ENCODE data around the gene FSD1L.
"Not testable (repeated sequence)": the region's sequence is repeated elsewhere in the genome, so short reads cannot be mapped to it uniquely, and the experiment has no call there.

Gene FSD1L

DNA sequence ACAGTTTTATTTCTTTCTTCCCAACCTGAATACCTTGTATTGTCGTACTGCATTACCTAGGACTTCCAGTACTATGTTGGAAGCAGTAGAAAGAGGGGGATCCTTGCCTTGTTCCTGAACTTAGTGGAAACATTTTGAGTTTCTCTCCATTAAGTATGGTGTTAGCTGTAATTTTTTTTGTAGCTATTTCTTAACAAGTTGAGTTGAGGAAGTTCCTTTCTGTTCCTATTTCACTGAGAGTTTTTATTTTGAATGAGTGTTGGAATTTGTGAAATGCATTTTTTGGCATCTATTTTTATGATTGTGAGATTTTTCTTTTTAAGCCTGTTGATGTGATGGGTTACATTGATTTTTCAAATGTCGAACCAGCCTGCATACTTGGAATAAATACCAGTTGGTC is 49.0 kb downstream of the FSD1L start:
- DNase-seq = no peak

- DNase-seq = no peak
These were observed 49.9 kb downstream of the FSD1L start for GRCh38 chr9:105497704-105498103.

GRCh38 chr9:105500108-105500766 is 52.4 kb downstream of the FSD1L start:
- no peak for DNase-seq

GRCh38 chr9:105501414-105501813 is 53.6 kb downstream of the FSD1L start:
- no peak for DNase-seq

DNA sequence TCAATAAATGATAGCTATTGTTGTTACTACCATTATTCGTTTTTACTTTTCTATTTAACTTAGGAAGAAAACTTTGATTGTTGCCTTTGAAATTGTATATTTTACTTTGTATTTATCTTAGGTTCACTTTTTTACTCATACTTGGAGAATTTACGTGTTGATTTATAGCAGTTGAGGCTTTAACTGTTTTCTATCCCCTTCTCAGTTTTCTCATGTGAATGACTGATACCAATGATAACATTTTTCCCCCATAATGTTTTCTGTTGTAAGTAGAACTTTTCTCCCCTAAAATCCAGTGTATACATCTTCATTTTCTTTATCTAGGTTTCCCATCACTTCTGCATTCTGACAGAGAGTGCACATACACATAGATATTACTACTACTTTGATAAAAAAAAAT is 54.4 kb downstream of the FSD1L start:
- no peak for DNase-seq

- no peak for DNase-seq
These were observed 56.0 kb downstream of the FSD1L start for GRCh38 chr9:105503881-105504280.

DNA sequence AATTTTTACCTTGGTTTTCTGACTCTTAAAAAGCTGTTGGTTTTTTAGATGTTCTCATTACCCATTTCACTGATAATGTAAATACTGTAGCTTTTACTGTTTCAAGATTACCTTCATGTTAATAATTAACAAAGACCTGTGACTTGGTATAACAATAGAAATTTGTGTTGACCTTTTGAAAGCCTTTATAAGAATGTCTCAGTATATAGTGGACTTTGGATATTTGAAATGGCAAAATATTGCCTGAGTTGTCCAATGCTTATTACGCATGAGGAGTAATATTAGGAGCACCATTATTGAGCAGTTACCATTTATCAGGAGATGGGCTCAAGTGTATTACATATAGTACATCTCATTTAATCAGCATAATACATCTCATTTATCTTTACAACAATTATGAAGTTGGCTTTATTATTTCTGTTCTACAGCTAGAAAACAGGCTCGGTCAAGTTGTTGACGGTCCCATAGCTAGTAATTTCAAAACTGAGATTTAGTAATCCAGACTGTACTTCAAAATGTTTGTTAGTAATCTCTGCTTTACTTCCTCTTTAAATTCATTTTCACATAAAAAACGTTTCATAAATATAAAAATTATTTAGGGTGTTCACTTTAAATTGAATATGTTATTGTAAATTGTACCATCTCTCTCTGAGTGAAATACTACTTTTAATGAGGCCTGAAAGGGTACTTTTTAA is 59.4 kb downstream of the FSD1L start:
- no peak for DNase-seq

- no peak for DNase-seq
These were observed 60.7 kb downstream of the FSD1L start for GRCh38 chr9:105508530-105508929.

- DNase-seq = no peak
These were observed 62.2 kb downstream of the FSD1L start for GRCh38 chr9:105510024-105510423.

DNA sequence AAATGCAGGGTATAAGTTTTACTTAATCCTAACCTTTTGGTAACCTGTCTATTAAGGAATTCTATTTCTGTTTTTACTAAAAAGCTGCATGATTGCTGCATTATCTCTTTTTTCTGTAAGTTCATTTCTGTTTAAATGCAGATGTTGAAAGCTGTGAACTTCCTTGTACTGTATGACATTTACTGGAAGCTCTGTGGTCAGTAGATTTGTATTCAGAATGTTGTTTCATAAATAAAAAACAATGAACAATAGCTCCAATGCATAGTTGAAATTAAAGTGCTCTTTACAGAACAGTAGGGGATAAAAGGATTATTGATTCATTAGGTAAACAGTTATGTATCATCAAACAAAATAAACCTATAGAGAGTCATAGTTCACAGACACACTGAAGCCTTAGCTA is 63.6 kb downstream of the FSD1L start:
- no peak for DNase-seq

DNA sequence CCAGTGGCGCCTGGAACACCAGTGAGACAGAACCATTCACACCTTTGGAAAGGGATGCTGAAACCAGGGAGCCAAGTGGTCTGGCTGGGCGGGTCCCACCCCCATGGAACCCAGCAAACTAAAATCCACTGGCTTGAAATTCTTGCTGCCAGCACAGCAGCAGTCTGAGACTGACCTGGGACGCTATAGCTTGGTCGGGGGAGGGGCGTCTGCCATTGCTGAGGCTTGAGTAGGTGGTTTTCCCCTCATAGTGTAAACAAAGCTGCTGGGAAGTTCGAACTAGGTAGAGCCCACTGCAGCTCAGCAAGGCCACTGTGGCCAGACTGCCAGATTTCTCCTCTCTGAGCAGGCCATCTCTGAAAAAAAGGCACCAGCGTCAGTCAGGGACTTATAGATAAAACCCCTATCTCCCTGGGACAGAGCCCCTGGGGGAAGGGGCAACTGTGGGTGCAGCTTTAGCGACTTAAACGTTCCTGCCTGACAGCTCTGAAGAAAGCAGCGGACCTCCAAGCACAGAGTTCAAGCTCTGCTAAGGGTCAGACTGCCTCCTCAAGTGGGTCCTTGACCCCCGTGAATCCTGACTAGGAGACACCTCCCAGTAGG is 68.1 kb downstream of the FSD1L start:
- no peak for DNase-seq

- peak; percentile 17 for DNase-seq
These were observed 72.0 kb downstream of the FSD1L start for GRCh38 chr9:105519710-105520369.

- not testable (repeated sequence) for DNase-seq
These were observed 73.2 kb downstream of the FSD1L start for GRCh38 chr9:105520992-105521391.

GRCh38 chr9:105522618-105523385 is 75.0 kb downstream of the FSD1L start:
- DNase-seq = not testable (repeated sequence)

- no peak for DNase-seq
These were observed 83.7 kb downstream of the FSD1L start for GRCh38 chr9:105531530-105531929.

GRCh38 chr9:105535920-105536668 is 88.3 kb downstream of the FSD1L start:
- DNase-seq = no peak

GRCh38 chr9:105539452-105539851 is 91.6 kb downstream of the FSD1L start:
- DNase-seq = no peak

- DNase-seq = no peak
These were observed 94.0 kb downstream of the FSD1L start for GRCh38 chr9:105541838-105542237.

DNA sequence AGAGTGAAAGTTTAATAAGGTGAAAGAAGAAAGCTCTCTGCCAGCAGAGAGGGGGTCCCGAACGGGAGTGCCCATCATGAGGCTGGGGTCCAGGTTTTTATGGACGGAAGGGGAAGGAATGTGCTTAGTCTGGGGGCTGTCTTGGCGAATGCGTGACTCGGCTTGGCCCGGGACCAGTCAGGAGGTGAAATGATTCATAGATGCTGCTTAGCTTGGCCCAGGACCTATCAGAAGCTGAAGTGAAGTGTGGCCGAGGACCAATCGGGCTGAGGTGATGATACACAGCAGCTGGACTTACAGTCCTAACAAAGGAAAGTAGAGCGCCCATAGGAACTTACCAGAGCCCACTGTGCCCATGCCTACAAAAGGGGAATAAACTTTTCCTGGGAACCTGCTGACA is 106.2 kb downstream of the FSD1L start:
- no peak for DNase-seq

DNA sequence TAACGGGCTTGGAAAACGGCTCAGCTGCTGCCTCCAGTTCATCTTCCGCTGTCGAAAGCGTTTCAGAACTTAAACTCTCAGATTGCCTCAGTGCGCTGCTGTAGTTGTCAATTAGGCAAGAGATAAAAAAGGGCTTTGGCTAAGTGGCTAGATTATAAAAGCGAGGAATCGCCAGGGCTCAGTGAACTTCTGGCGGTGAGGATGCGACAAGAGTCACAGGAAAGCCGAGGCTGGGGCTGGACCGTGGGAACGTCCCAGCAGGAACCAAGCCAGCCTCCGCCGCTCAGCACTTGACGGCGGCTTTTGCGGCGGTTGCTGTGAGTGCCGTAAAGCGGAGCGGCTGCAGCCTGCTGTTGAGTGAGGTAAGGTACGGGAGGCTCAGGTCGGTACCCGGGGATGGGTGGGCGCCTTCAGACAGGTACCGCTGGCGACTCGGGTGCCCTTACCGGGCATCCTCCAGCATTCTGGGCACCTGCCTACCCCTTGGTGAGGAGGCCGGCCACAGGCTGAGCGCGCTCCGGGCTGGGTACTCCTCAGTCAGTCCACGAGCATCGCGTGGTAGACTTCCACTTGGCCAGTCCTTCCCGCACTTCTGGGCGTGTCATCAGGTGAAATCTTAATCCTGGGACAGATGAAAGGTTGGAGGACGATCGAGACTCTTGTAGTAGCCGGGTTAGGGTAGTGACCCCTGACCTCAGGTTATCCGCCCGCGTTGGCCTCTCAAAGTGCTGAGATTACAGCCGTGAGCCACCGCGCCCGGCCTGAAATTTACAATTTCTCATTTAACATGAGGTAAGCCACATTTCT is 110.2 kb downstream of the FSD1L start, which contains the start of gene FKTN:
TSS of gene FKTN (plus strand) at position 328 of the 807 bp plus-strand sequence. CDS start 16,902 bp downstream, outside the sequence.
- DNase-seq = peak; percentile 79

DNA sequence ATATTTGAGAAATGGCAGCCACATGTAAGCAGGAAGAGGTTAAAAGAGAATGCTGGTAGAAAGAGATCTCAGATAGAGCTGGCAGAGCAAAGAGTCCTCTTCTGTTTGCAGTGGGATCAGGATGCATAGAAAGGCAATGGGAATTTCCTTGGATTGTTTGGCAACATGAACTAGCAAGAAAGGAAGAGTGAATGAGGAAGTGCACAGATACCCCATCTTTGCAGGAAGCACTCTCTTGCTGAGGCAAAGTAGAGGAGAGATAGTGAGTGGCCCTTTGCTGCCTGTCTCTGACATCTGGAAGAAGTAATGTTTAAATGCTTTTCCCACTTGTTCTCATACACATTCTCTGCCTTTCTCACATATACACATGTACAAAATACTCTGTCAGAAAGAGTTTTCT is 124.6 kb downstream of the FSD1L start:
- DNase-seq = no peak

Measured in stimulated activated CD4-positive, alpha-beta T cell treated with anti-CD3 and anti-CD28 coated beads, Interleukin-12 subunit alpha, Interleukin-12 subunit beta, amount 100 ng/mL, for 4 hours (primary cell).